SK-N-SH (cell line): ENCODE measurements around the gene THAP6.

ENCODE experiments used
- EP300 ChIP-seq, 2 experiments: IDR thresholded peaks; 2 replicates each; pipeline versions ENCODE4 v1.4.0 to v1.6.1; 2012; ENCODE audit warnings: borderline replicate concordance in 1 of 2, low read depth in 1 of 2, low read length in 1 of 2
- EZH2phosphoT487 ChIP-seq: fragments of 200-600 bp; sonication (generic); IDR thresholded peaks from 2 replicates; pipeline ENCODE4 v1.6.1; 2017; ENCODE audit warnings: low read depth, mixed run types, mild to moderate bottlenecking, antibody characterized with exemption, moderate library complexity, borderline replicate concordance
- POLR2AphosphoS5 ChIP-seq: IDR thresholded peaks from 2 replicates; pipeline ENCODE4 v1.6.1; 2012; ENCODE audit warnings: low read depth, low read length
- REST ChIP-seq: IDR thresholded peaks from 2 replicates; pipeline ENCODE4 v1.6.1; 2012; ENCODE audit warnings: mild to moderate bottlenecking, low read depth, low read length, moderate library complexity
- SIN3A ChIP-seq: IDR thresholded peaks from 2 replicates; pipeline ENCODE4 v1.6.1; 2012; ENCODE audit warnings: low read depth, mild to moderate bottlenecking, low read length, moderate library complexity, borderline replicate concordance
- TAF1 ChIP-seq: IDR thresholded peaks from 2 replicates; pipeline ENCODE4 v1.6.1; 2012; ENCODE audit warnings: low read depth, mild to moderate bottlenecking, low read length, moderate library complexity, borderline replicate concordance
- TEAD4 ChIP-seq: IDR thresholded peaks from 2 replicates; pipeline ENCODE4 v1.4.0; 2012; ENCODE audit warnings: mild to moderate bottlenecking, borderline replicate concordance; ENCODE audit not compliant: insufficient read depth
- TF ChIP-seq, protein P1 (sequence below): fragments of 200-600 bp; sonication (generic); IDR thresholded peaks from 2 replicates; pipeline ENCODE4 v1.6.1; 2017; ENCODE audit warnings: antibody characterized with exemption, mild to moderate bottlenecking, moderate library complexity
- TF ChIP-seq, protein P2 (sequence below): IDR thresholded peaks from 2 replicates; pipeline ENCODE4 v1.4.0; 2012; ENCODE audit warnings: low read depth

GRCh38 chr4:75547647-75548387 lies 33.5 kb downstream of the THAP6 start:
- TF ChIP-seq, protein P1, sequence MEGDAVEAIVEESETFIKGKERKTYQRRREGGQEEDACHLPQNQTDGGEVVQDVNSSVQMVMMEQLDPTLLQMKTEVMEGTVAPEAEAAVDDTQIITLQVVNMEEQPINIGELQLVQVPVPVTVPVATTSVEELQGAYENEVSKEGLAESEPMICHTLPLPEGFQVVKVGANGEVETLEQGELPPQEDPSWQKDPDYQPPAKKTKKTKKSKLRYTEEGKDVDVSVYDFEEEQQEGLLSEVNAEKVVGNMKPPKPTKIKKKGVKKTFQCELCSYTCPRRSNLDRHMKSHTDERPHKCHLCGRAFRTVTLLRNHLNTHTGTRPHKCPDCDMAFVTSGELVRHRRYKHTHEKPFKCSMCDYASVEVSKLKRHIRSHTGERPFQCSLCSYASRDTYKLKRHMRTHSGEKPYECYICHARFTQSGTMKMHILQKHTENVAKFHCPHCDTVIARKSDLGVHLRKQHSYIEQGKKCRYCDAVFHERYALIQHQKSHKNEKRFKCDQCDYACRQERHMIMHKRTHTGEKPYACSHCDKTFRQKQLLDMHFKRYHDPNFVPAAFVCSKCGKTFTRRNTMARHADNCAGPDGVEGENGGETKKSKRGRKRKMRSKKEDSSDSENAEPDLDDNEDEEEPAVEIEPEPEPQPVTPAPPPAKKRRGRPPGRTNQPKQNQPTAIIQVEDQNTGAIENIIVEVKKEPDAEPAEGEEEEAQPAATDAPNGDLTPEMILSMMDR: no peak
- TF ChIP-seq EP300 (IDR thresholded peaks at IDR 0.05; ENCODE audit: borderline replicate concordance in 1 of 2, low read depth in 1 of 2, low read length in 1 of 2) (peak in 1 of 2 experiments; percentile 27; a peak in 1 of 4 replicates), SIN3A (no peak), TAF1 (no peak), POLR2AphosphoS5 (no peak), EZH2phosphoT487 (no peak), REST (no peak), TEAD4 (no peak)
- TF ChIP-seq, protein P2, sequence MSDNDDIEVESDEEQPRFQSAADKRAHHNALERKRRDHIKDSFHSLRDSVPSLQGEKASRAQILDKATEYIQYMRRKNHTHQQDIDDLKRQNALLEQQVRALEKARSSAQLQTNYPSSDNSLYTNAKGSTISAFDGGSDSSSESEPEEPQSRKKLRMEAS: no peak
